Measurements from ENCODE around the gene IP6K1.
"Not testable (repeated sequence)": the region's sequence is repeated elsewhere in the genome, so short reads cannot be mapped to it uniquely, and the experiment has no call there.

The IP6K1 gene

GRCh38 chr3:49689046-49689907 lies 97.1 kb downstream of the IP6K1 start, which contains the start of the genes MST1 and RNF123:
Gene MST1, minus strand, starts transcription at chr3:49689474. Its CDS starts 783 bp downstream, at chr3:49688691.
Gene RNF123, plus strand, starts transcription at chr3:49689557. Its CDS starts 1,609 bp downstream, at chr3:49691166.
- peak; percentile 91 for DNase-seq (ENCODE audit: low read depth)
- peak; percentile 51 for TF ChIP-seq CTCF (conservative IDR thresholded peaks at IDR 0.05; ENCODE audit: low read depth, low read length)
- peak within 1 kb of the TSS; percentile 96 for H3K4me3 ChIP-seq (ENCODE audit: low read depth, low read length)

DNA sequence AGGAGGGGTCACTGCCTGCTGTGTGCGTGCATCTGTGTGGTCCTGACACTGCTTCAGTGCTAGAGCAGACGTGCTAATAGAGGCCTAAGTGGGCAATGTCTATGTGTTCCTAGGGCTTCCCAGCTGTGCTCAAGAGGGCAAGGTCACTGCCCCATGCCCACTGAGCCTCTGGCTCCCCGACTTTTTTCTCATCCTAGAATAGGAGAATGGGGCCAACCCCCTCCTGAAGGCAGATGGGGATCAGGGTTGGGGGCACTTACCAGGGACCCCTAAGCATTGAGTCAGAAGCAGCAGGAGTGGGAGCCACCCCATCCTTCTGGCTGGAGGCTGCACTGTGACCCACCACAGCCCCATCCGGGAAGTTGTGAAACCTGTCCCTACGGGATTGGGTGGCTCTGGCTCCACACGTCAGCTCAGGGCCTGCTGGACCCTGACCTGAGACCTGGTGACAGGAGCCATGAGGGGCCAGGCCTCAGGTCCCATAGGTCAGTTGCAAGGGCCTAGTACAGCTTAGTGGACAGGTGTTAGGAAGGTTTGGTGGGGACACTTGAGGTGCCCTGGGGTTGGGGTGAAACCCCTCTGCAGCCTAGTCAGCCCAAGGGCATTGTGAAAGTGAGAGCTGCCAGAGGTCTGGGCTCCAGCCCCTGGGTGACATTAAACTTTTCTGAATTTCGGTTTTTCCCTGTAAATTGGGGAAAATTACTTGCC lies 97.8 kb downstream of the IP6K1 start:
- not testable (repeated sequence) for DNase-seq (ENCODE audit: low read depth)
- peak overlapping the region; percentile 96 for H3K4me3 ChIP-seq (ENCODE audit: low read depth, low read length)

DNA sequence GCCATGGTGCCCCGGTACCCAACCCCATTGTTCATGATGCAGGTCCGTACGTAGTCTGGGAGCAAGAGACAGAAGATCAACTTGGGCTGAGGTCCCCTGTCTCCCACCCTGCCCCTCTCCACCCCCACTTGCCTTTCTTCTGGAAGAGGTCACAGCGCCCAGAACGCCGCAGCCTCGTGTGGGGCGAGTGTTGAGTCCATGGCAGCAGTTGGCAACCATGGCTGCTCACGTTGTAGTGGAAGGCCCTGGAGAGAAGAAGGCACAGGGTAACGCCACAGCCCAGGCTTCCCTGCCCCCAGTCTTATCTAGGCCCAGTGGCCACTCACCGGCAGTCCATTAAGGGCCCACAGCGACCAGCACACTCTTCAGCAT lies 98.9 kb downstream of the IP6K1 start:
- not testable (repeated sequence) for DNase-seq (ENCODE audit: low read depth); H3K4me3 ChIP-seq (ENCODE audit: low read depth, low read length)

DNA sequence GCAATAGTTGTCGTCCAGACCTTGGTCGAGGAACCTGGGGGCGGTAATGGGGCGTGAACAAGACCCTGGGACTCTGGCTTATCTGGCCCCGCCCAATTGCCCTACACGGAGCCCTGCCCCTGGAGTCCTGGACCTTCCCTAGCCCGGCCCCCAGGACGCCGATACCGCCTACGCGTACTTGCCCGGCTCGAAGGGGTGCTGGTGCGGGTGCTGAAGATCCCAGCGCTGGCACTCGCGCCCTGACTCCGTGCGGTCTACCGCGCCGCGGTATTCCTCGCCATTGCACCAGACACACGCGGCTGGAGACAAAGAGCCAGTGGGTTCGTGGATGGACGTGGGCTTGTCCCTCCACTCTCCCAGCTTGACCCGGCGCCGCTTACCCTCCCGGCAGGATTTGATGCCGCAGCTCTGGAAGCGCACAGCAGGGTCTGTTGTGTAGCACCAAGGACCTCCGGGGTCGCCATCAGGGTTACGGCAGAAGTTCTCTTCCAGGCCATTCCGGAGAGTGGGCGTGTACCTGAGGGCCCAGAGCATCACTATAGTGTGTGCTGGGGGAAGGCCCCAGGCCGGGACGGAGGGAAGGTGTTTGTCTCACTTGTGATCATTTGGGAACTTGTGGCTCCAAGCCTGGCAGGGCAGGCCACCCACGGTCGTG lies 99.4 kb downstream of the IP6K1 start:
- DNase-seq (ENCODE audit: low read depth), result peak; percentile 39
- peak overlapping the region; percentile 46 for H3K4me3 ChIP-seq (ENCODE audit: low read depth, low read length)

GRCh38 chr3:49686346-49686745 lies 100.0 kb downstream of the IP6K1 start:
- peak overlapping the region; percentile 46 for H3K4me3 ChIP-seq (ENCODE audit: low read depth, low read length)
- not testable (repeated sequence) for DNase-seq (ENCODE audit: low read depth)

GRCh38 chr3:49685846-49686245 lies 100.5 kb downstream of the IP6K1 start:
- H3K4me3 ChIP-seq (ENCODE audit: low read depth, low read length); DNase-seq (ENCODE audit: low read depth): not testable (repeated sequence)

DNA sequence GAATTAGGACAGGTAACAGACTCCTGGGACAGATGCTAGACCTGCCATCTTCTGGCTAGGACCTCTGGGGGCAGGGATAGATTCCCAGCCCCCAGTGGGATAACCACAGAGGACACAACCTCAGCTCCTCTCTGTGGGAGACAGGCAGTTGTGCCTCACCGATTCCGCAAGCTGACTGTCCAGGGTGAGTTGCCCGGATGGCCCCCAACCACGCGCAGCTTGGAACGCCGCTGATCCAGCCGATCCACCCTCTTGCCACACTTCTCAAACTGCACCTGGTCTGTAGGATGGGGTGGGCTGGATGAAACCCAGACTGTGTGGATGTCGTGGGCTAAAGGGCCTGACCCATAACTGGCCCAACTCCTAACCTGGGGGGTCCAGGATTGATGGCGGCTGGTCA lies 101.2 kb downstream of the IP6K1 start:
- not testable (repeated sequence) for H3K4me3 ChIP-seq (ENCODE audit: low read depth, low read length); DNase-seq (ENCODE audit: low read depth)

DNA sequence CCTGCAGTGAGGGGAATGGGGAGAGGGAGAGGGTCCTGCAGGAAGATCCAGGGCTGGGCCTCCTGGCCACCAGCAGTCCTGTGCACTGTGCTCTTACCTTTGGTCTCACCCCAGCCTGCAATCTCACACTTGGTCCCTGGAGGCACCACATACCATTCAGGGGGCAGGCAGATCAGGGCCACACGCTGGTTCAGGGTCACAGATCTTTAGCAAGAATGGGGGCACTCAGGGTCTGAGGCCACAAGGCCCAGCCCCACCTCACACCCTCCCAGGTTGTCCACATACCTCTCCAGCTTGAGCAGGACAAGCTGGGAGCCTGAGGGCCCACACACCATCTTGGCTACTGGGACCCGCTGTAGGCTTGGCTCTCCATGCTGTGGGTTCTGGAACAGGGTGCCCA lies 101.9 kb downstream of the IP6K1 start:
- H3K4me3 ChIP-seq (ENCODE audit: low read depth, low read length); DNase-seq (ENCODE audit: low read depth): not testable (repeated sequence)

GRCh38 chr3:49683162-49683561 lies 103.2 kb downstream of the IP6K1 start:
- no peak overlapping the region for H3K4me3 ChIP-seq (ENCODE audit: low read depth, low read length)
- TF ChIP-seq CTCF (conservative IDR thresholded peaks at IDR 0.05; ENCODE audit: low read depth, low read length), result no peak
- DNase-seq (ENCODE audit: low read depth), result peak; percentile 30

DNA sequence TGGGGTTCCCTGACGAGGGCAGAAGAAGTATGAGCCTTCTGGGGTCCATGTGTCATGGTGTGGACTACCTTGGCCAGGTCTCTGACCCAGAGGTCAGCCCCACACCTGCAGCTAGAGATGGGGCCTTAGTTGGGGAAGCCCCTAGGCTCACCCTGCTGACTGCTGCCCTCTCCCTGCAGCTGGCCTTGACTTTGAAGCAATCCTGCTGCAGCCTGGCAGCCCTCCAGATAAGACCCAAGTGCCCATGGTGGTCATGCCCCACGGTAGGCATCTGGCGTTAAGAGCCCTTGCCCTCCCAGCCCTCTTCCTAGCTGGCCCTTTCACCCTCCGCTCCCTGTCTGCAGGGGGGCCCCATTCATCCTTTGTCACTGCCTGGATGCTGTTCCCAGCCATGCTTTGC lies 104.8 kb downstream of the IP6K1 start:
- H3K4me3 ChIP-seq (ENCODE audit: low read depth, low read length), result no peak overlapping the region
- DNase-seq (ENCODE audit: low read depth), result no peak
- no peak for TF ChIP-seq CTCF (conservative IDR thresholded peaks at IDR 0.05; ENCODE audit: low read depth, low read length)
